Stimulated activated CD8-positive, alpha-beta memory T cell treated with anti-CD3 and anti-CD28 coated beads, Interleukin-7, amount 100 ng/mL, for 48 hours (primary cell): Measurements from ENCODE around the gene HSPA1B.
A peak's percentile ranks its signal among the peaks of the same experiment; 100 is the strongest.
"Not testable (repeated sequence)": the region's sequence is repeated elsewhere in the genome, so short reads cannot be mapped to it uniquely, and the experiment has no call there.

Experiments
- DNase-seq, 2 donors: peaks; one replicate each; pipeline ENCODE4 v3.0.0-alpha.2; 2020; ENCODE audit warnings: low read depth in 1 of 2; ENCODE audit errors: extremely low read depth in 1 of 2

Gene HSPA1B

DNA sequence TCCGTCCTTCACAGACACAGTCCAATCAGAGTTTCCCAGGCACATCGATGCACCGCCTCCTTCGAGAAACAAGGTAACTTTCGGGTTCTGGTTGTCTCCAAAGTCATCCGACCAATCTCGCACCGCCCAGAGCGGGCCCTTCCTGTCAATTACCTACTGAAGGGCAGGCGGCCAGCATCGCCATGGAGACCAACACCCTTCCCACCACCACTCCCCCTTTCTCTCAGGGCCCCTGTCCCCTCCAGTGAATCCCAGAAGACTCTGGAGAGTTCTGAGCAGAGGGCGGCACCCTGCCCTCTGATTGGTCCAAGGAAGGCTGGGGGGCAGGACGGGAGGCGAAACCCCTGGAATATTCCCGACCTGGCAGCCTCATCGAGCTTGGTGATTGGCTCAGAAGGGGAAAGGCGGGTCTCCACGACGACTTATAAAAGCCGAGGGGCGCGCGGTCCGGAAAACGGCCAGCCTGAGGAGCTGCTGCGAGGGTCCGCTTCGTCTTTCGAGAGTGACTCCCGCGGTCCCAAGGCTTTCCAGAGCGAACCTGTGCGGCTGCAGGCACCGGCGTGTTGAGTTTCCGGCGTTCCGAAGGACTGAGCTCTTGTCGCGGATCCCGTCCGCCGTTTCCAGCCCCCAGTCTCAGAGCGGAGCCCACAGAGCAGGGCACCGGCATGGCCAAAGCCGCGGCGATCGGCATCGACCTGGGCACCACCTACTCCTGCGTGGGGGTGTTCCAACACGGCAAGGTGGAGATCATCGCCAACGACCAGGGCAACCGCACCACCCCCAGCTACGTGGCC, at the start of gene HSPA1B:
HSPA1B (plus strand) TSS at position 453 of the 794 bp plus-strand sequence; CDS start at position 666, 213 bp downstream.
- DNase-seq: peak; percentile 83 to 96

GRCh38 chr6:31778193-31778592, 49.3 kb upstream of the HSPA1B start:
- DNase-seq: no peak

- DNase-seq: no peak
These were observed 48.3 kb upstream of the HSPA1B start for GRCh38 chr6:31778999-31779885.

GRCh38 chr6:31779908-31780307, 47.6 kb upstream of the HSPA1B start:
- no peak for DNase-seq

GRCh38 chr6:31780507-31781243, 46.9 kb upstream of the HSPA1B start:
- DNase-seq: no peak

DNA sequence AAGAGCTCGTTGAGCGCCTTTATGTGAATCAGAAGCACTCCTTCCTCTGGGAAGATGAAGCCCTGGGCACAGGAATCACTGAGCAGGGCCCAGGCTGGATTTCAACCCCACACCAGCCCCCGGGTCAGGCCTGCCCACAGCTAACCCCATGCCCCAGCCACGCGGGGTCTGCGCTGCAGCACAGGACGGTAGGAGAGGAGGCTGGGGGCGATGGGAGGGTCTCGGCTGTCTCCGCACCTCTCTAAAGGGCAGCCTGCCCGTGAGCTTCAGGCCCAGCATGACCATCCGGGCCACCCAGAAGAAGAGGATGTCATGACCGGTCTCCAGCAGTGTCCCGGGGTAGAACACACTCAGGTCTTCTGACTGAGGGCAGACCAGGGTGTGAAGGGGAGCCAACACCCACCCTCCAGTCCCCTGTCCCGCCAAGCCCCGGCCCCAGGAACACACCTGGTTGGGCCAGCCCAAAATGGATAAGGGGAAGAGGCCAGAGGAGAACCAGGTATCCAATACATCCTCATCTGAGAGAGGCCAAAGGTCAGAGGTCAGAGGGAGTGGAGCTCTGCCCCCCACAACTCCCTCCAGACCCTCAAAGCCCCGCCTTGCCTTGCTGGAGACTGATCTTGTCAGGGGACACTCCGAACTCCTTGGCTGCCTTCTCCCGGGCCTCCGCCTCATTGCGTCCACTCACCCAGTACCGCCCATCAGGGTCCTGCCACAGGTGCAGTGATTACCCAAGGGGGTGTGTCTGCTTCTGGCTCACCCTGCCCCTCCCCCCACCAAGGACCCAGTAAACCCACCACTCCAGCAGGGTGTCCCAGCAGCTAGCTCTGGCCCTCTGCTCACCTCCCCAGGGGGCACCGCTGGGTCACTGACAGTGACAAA, 46.1 kb upstream of the HSPA1B start:
- DNase-seq: no peak

GRCh38 chr6:31782126-31782855, 45.2 kb upstream of the HSPA1B start:
- DNase-seq: no peak

- DNase-seq: no peak
These were observed 43.2 kb upstream of the HSPA1B start for GRCh38 chr6:31784098-31784925.

DNA sequence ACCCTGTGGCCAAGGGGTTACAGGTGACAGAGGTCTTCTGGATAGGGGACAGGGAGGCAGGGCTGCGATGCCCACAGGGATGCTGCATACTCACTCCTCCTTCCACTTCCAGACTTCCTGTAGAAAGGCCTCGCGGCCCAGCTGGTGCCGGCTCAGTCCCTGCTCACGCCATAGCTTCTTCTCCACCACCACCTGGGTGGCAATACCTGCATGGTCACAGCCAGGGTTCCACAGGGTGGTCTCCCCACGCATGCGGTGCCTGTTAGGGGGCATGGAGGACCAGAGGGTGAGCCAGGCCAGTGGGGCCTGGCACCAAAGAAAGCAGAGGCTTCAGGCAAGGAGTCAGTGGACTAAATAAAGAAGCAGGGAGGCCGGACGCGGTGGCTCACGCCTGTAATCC, 42.1 kb upstream of the HSPA1B start:
- DNase-seq: no peak

DNA sequence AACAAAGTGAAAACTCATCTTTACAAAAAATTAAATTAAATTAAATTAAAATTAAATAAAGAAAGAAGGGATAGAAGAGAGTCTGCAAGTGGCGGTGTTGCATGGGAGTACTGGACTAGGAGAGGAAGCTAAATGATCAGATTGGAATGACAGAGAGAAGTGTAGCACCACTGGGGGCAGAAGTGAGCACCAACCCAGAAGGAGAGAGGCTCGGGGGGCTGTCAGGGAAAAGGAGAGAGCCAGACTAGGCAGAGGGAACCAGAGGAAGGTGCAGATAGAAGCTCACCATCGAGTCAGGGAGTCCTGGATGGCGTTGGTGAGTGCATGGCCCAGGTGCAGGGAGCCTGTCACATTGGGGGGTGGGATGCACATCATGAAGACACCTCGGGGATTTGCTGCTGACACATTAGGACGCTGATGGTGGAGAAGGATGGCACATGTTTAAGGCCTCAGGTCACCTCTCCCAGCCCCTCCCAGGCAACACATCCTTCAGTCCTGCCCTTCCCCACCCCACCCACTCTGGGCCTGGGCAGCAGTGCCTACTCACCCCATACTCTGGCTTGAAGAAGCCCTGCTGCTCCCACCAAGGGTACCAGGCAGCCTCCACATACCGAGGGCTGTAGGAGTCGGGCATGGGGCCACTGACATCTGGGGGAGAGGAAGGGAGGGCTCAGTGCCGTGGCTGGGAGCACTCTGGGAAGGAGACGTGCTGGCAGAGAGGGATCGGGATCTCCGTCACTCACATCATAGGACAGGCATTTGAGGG, 36.0 kb upstream of the HSPA1B start:
- no peak for DNase-seq

DNA sequence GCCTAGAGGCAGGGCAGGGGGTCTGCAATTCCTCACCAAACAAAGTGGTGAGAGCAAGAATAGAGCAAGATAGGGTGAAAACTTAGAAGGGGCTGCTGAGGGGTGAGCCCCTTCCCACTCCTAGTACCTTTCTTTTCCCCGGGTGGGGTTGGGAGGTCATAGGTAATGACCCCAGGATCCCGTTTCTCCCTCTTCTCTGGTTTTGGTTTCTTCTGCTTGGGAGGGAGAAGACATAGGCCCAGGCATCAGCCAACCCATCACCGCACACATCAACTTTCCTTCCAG, 35.5 kb upstream of the HSPA1B start:
- no peak for DNase-seq

DNA sequence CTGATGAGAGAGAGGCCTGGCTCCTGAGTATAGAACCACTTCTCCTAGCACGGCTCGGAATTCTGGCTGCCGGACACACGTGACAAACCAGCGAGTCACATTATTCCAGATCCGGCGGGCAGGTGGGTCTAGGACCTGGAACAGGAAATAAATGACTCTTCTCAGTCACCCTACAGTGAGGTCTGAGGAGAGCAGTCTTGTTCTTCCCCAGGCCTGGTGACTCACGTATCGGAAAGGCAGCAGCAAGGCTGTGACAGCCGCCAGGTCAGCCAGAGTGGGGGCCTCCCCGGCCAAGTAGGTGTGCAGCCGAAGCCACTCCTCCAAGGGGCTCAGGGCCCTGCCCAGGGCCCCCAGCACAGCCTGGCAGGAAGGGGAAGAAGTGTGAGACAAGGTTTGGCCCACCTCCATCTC, 34.8 kb upstream of the HSPA1B start:
- no peak for DNase-seq

GRCh38 chr6:31793927-31794245, 33.7 kb upstream of the HSPA1B start:
- DNase-seq: not testable (repeated sequence)

DNA sequence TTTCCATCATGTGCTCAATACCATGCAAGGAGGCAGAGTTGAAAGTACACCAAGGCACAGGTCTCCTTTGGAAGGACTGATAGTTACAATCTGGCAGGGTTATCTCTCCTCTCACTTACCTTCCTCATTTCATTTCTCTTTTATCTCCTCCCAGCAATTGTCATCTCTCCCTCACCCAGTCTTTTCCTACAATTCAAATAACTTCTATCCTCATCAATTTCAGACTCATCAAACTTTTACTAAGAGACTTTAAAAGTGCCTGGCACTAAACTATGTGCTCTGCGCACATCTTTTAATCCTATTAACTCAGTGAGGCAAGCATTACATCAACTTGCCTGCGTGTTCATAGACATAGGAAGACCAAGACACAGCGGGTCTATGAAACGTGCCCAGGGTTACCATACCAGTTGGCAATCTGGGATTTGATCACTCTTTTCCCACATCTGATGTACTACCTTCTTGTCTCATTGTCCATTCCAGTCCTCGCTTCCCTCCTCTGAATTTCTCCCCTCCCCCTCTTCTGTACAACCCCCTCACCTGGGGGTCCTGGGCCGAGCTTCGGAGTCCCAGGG, 33.2 kb upstream of the HSPA1B start:
- no peak for DNase-seq

DNA sequence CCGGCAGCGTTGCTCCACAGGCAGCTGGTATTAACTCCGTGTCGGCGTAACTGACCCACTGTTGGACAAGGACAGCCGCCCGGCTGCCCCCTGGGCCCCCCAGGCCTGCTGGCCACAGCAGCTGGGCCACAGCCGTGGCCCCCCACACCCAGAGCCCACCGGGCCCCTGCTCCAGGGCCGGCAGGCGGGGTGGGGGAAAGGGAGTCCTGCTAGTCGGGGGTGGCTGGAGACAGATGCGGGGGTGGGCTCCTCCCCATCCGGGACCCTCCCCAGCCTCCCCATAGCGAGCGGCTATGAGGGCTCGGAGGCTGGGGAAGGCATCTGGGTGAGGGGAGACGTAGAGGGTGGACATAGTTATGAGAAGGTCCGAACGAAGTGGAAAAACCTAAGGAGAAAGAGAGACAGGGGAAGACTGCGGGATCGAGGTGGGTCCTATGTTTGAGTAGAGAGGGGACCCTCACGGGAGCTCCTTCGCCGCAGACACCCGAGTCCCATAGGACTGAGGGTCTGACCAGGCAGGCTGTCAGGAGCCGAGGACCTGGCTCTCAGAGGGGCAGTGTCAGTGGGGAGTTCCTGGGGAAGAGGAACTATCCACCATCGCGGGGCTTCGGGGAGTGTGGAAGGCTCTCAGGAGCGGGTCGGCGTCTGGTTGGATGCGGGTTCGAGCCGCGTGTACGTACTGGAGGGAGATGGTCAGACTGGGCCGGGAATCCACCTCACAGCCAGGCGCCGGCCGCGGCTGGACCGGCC, 32.5 kb upstream of the HSPA1B start:
- DNase-seq: no peak

DNA sequence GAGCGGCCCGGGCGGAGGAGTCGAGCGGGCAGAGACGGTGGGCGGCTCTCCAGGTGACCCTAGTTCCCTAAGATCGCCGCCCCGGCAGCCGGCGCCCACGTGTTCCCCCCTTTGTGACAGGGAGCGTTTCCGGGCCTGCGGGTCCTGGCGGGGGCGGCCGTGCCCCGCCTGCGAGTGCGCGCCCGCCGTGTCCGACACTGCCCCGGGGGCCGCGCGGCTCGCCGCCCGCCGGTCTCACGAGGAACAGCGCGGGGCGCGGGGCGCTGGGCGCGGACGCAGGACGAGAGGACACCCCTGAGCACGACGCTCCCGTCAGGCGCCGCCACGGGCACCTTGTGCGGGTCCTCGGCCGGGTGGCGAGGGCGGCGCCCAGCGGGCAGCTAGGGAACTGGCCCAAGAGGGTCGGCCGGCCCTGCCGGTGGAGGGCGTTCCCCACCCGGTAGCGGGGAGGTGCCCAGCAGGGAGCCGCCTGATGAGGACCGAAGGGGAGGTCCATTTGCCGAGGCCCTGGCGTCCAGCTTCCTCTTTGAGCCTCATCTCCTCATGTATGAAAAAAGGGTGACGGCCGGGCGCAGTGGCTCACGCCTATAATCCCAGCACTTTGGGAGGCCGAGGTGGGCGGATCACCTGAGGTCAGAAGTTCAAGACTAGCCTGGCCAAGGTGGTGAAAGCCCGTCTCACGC, 31.8 kb upstream of the HSPA1B start, which contains the start of gene VARS1:
VARS1 (minus strand) TSS at position 137 of the 683 bp plus-strand sequence. CDS start 535 bp downstream, outside the sequence.
- DNase-seq: peak; percentile 81 to 83

GRCh38 chr6:31796993-31797385, 30.5 kb upstream of the HSPA1B start:
- DNase-seq: no peak
